PC-9 (cell line): ENCODE measurements around the gene LRRTM4. TPM values are rescaled to one million over a fixed set of nuclear protein-coding genes. Genes with fewer than 3 reads are reported as not detected.

Source experiments
- BruUV-seq: library from RNA; stranded (reverse); fragments of 400-500 nt; replicated peaks from 2 replicates; lab custom pipeline; 2021; lab: Mats Ljungman, UMichigan
- CTCF ChIA-PET: fragments of 300-600 bp; sonication (Branson Sonifier 250); formaldehyde crosslinking; loops from one replicate; lab custom pipeline; 2022; ENCODE audit warnings: antibody characterized with exemption; lab: Charles Lee
- POLR2A ChIA-PET: fragments of 300-600 bp; sonication (Branson Sonifier 250); formaldehyde crosslinking; loops from one replicate; lab custom pipeline; 2022; ENCODE audit warnings: antibody characterized with exemption; ENCODE audit not compliant: unreplicated experiment; lab: Charles Lee
- DNase-seq, 2 experiments: peaks; one replicate each; pipeline versions ENCODE4 v3.0.0 to v3.0.0-alpha.2; 2015 to 2022; ENCODE audit warnings: mixed read lengths in 1 of 2
- H2AFZ ChIP-seq: fragments of 200-600 bp; sonication (generic); 2 replicates; pipeline ENCODE4 v1.8.1; 2017; ENCODE audit warnings: antibody characterized with exemption
- H3F3A ChIP-seq: fragments of 200-600 bp; sonication (generic); 2 replicates; pipeline ENCODE4 v1.8.1; 2017; ENCODE audit warnings: antibody characterized with exemption, mild to moderate bottlenecking, low read depth; ENCODE audit not compliant: insufficient read depth
- H3K27ac ChIP-seq: fragments of 200-600 bp; sonication (generic); 2 replicates; pipeline ENCODE4 v1.6.1; 2016; ENCODE audit warnings: mixed run types
- H3K27me3 ChIP-seq: fragments of 200-600 bp; sonication (generic); 2 replicates; pipeline ENCODE4 v1.6.1; 2016; ENCODE audit warnings: low read depth, mixed run types; ENCODE audit not compliant: insufficient read depth
- H3K36me3 ChIP-seq: fragments of 200-600 bp; sonication (generic); 2 replicates; pipeline ENCODE4 v1.6.1; 2016; ENCODE audit warnings: low read depth, mixed run types
- H3K4me1 ChIP-seq: fragments of 200-600 bp; sonication (generic); replicated peaks from 2 replicates; pipeline ENCODE4 v1.6.1; 2016; ENCODE audit warnings: mixed run types; ENCODE audit not compliant: insufficient read depth
- H3K4me2 ChIP-seq: fragments of 200-600 bp; sonication (generic); 2 replicates; pipeline ENCODE4 v1.6.1; 2017; ENCODE audit warnings: mixed run types
- H3K4me3 ChIP-seq: fragments of 200-600 bp; sonication (generic); 2 replicates; pipeline ENCODE4 v1.6.1; 2016; ENCODE audit warnings: mixed run types
- H3K79me2 ChIP-seq: fragments of 200-600 bp; sonication (generic); 2 replicates; pipeline ENCODE4 v1.6.1; 2017; ENCODE audit warnings: low read depth, mixed run types
- H3K9me2 ChIP-seq: fragments of 200-600 bp; sonication (generic); 2 replicates; pipeline ENCODE4 v1.8.1; 2017; ENCODE audit warnings: mild to moderate bottlenecking; ENCODE audit not compliant: insufficient read depth
- H3K9me3 ChIP-seq: fragments of 200-600 bp; sonication (generic); 2 replicates; pipeline ENCODE4 v1.8.1; 2016; ENCODE audit warnings: low read depth; ENCODE audit not compliant: insufficient read depth
- H4K20me1 ChIP-seq: fragments of 200-600 bp; sonication (generic); 2 replicates; pipeline ENCODE4 v1.8.1; 2017; ENCODE audit not compliant: insufficient read depth
- CTCF ChIP-seq: fragments of 200-600 bp; sonication (generic); conservative IDR thresholded peaks from 2 replicates; pipeline ENCODE4 v1.6.1; 2017; ENCODE audit warnings: mixed run types, antibody characterized with exemption, mild to moderate bottlenecking, moderate library complexity
- EZH2 ChIP-seq: fragments of 200-600 bp; sonication (generic); IDR thresholded peaks from 2 replicates; pipeline ENCODE4 v1.8.0; 2017; ENCODE audit warnings: antibody characterized with exemption, low read depth
- intact Hi-C: fragments of 100-400 bp; cut with micrococcal nuclease; formaldehyde crosslinking; loops from one replicate; pipeline ENCODE4 v1.10.0; 2022; ENCODE audit not compliant: unreplicated experiment
- total RNA-seq: library from RNA; stranded (reverse); gene quantifications from 2 replicates; pipeline ENCODE4 v1.2.3, GENCODE V29; 2021

The LRRTM4 gene
- total RNA-seq, 1 experiment from 2014 or later = 2.2 TPM

GRCh38 chr2:77210725-77211124 lies 311.5 kb downstream of the LRRTM4 start:
- no peaks in the 10 kb centered on the region for H3K27me3 ChIP-seq
- BruUV-seq = no TSS peak

GRCh38 chr2:77207331-77207730 lies 314.8 kb downstream of the LRRTM4 start:
- Histone ChIP-seq H3K36me3 (no peaks in the 10 kb centered on the region), H3K9me3 (no peaks in the 10 kb centered on the region), H3F3A (no peaks in the 10 kb centered on the region), H3K4me3 (no peak overlapping the region), H2AFZ (no peak overlapping the region), H3K9me2 (no peaks in the 10 kb centered on the region), H3K27me3 (no peaks in the 10 kb centered on the region), H3K4me2 (no peak overlapping the region), H3K27ac (no peak overlapping the region), H3K4me1 (no peaks in the 10 kb centered on the region), H4K20me1 (no peaks in the 10 kb centered on the region), H3K79me2 (no peaks in the 10 kb centered on the region)
- no TSS peak for BruUV-seq
- TF ChIP-seq CTCF (no peak), EZH2 (no peak)
- POLR2A ChIA-PET = interaction anchor here (0.6 kb wide), 1 partner anchor 1259 kb away, joined by 4 read pairs; no protein-coding TSS in a partner anchor
- intact Hi-C loops = no loop called here
- CTCF ChIA-PET = no interaction called here
- no peak for DNase-seq

More at GRCh38 chr2:77210725-77211124, 311.5 kb downstream of the LRRTM4 start:
- Histone ChIP-seq H3K27ac (no peak overlapping the region), H3F3A (no peaks in the 10 kb centered on the region), H4K20me1 (no peaks in the 10 kb centered on the region), H3K4me2 (no peak overlapping the region), H2AFZ (no peak overlapping the region), H3K4me1 (no peaks in the 10 kb centered on the region), H3K4me3 (no peak overlapping the region), H3K79me2 (no peaks in the 10 kb centered on the region), H3K9me3 (no peaks in the 10 kb centered on the region), H3K36me3 (no peaks in the 10 kb centered on the region), H3K9me2 (no peaks in the 10 kb centered on the region)
- TF ChIP-seq EZH2 (no peak), CTCF (no peak)
- intact Hi-C loops = no loop called here
- CTCF ChIA-PET = no interaction called here
- POLR2A ChIA-PET = no interaction called here
- DNase-seq = no peak

- BruUV-seq = no TSS peak
- Histone ChIP-seq H3K4me2 (no peak overlapping the region), H3K9me3 (no peaks in the 10 kb centered on the region), H4K20me1 (no peaks in the 10 kb centered on the region), H2AFZ (no peak overlapping the region), H3K27me3 (no peaks in the 10 kb centered on the region), H3K4me1 (no peaks in the 10 kb centered on the region), H3K36me3 (no peaks in the 10 kb centered on the region), H3K27ac (no peak overlapping the region), H3K9me2 (no peaks in the 10 kb centered on the region), H3K4me3 (no peak overlapping the region), H3K79me2 (no peaks in the 10 kb centered on the region), H3F3A (no peaks in the 10 kb centered on the region)
- TF ChIP-seq CTCF (no peak), EZH2 (no peak)
- ChIA-PET POLR2A (no interaction called here), CTCF (no interaction called here)
- intact Hi-C loops = no loop called here
- DNase-seq = no peak
Observed at GRCh38 chr2:77201755-77202154, 320.4 kb downstream of the LRRTM4 start.
